GM19240 (cell line): ENCODE results near the gene MRGPRG.
"Not testable (repeated sequence)": the region's sequence is repeated elsewhere in the genome, so short reads cannot be mapped to it uniquely, and the experiment has no call there.

ENCODE experiments used
- DNase-seq: peaks from one replicate; pipeline ENCODE4 v3.0.0; 2011; ENCODE audit warnings: low spot score; ENCODE audit not compliant: insufficient read length

Gene MRGPRG

GRCh38 chr11:3176487-3176886 lies 42.1 kb downstream of the MRGPRG start:
- DNase-seq, result no peak

DNA sequence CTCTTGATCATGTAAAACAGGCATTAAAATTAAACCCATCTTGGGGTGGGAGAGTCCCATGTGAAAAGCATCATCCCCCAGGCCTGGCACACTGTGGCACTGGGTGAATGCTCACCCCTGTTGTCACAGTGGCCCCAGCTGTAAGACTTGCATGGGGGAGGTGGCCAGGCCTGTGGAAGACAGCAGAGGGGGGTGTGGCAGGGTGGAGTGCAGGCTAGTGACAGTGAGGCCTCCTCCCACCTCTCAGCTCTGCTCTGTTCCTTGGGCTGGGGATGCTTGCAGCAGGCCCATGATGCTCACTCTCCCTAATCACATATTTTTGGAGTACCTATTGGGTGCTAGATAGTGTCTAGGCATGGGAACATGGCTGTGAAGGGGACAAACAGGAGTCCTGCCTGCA lies 43.4 kb downstream of the MRGPRG start:
- DNase-seq, result no peak

GRCh38 chr11:3174387-3174786 lies 44.2 kb downstream of the MRGPRG start:
- DNase-seq, result no peak

GRCh38 chr11:3173795-3174194 lies 44.8 kb downstream of the MRGPRG start:
- DNase-seq, result no peak

DNA sequence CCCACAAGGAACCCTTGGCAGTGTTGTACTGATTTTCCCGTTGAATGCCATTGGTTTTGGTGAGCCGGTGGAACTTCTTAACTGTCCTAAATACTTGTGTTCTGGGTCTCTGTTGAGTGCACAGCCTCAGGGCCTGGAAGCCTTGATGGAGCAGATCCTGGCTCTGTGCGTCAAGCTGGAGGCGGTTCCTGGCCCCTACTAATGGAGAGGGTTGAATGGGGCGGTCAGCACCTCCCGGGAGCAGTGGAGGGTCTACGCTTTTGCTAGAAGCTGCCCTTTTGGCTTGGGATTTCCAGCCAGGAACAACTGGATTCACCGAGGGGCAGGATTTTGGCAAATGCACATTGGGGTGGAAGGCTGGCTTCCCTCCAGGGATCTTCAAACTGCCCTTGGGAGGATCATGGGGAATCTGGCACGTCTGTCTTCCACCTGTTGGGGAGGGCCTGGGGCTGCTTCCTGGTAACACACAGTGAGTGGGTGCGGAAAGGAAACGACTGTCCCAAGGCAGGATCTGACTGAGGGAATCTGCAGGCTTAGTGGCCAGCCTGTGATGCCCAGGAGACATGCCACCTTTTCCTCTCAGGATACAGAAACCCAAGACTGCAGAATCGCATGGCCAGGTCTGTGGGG lies 46.6 kb downstream of the MRGPRG start:
- no peak for DNase-seq

- no peak for DNase-seq
Measured at GRCh38 chr11:3170756-3171650, 47.6 kb downstream of the MRGPRG start.

- DNase-seq, result no peak
Measured at GRCh38 chr11:3170044-3170755, 48.4 kb downstream of the MRGPRG start.

- no peak for DNase-seq
Measured at GRCh38 chr11:3169255-3170043, 49.2 kb downstream of the MRGPRG start.

- not testable (repeated sequence) for DNase-seq
Measured at GRCh38 chr11:3168742-3169254, 49.8 kb downstream of the MRGPRG start.
